Astrocyte of the cerebellum (primary cell): ENCODE measurements around the gene CUX1.
"Not testable (repeated sequence)": the region's sequence is repeated elsewhere in the genome, so short reads cannot be mapped to it uniquely, and the experiment has no call there.

Experiments
- DNase-seq: peaks from one replicate; pipeline ENCODE4 v3.0.0-alpha.2; 2011; ENCODE audit warnings: low read depth
- H3K4me3 ChIP-seq: 2 replicates; pipeline ENCODE4 v1.5.1; 2011; ENCODE audit warnings: mild to moderate bottlenecking, low read depth, low read length, moderate library complexity
- CTCF ChIP-seq: IDR thresholded peaks from 2 replicates; pipeline ENCODE4 v1.5.1; 2012; ENCODE audit warnings: low read length, low read depth, moderate library complexity, mild to moderate bottlenecking; ENCODE audit errors: missing control alignments
- in situ Hi-C: cut with HindIII; loops from 2 replicates; pipeline ENCODE4 v1.10.0; 2017; ENCODE audit warnings: low sequenced_read_pairs

The CUX1 gene

GRCh38 chr7:101832685-101833375 lies 15.4 kb downstream of the CUX1 start:
- no peak for DNase-seq
- H3K4me3 ChIP-seq: no peak overlapping the region
- no peak for TF ChIP-seq CTCF
- in situ Hi-C loops: no loop called here

GRCh38 chr7:101833799-101834198 lies 16.4 kb downstream of the CUX1 start:
- TF ChIP-seq CTCF: no peak
- in situ Hi-C loops: no loop called here
- H3K4me3 ChIP-seq: no peak overlapping the region
- DNase-seq: no peak

GRCh38 chr7:101835136-101835535 lies 17.7 kb downstream of the CUX1 start:
- DNase-seq: no peak
- in situ Hi-C loops: no loop called here
- no peak overlapping the region for H3K4me3 ChIP-seq
- no peak for TF ChIP-seq CTCF

GRCh38 chr7:101837433-101837832 lies 20.0 kb downstream of the CUX1 start:
- DNase-seq, in situ Hi-C loops: not testable (repeated sequence)

GRCh38 chr7:101838837-101839483 lies 21.5 kb downstream of the CUX1 start:
- H3K4me3 ChIP-seq: no peak overlapping the region
- no peak for TF ChIP-seq CTCF
- DNase-seq: no peak
- in situ Hi-C loops: no loop called here

More at GRCh38 chr7:101837433-101837832, 20.0 kb downstream of the CUX1 start:
- not testable (repeated sequence) for H3K4me3 ChIP-seq

GRCh38 chr7:101841328-101841727 lies 23.9 kb downstream of the CUX1 start:
- no peak overlapping the region for H3K4me3 ChIP-seq
- DNase-seq: no peak
- in situ Hi-C loops: no loop called here
- TF ChIP-seq CTCF: no peak

- DNase-seq: no peak
- no peak for TF ChIP-seq CTCF
- in situ Hi-C loops: no loop called here
- no peak overlapping the region for H3K4me3 ChIP-seq
These were observed 26.2 kb downstream of the CUX1 start for GRCh38 chr7:101843293-101844271.
